ENCODE measurements around the gene FILIP1L. TPM values are rescaled to one million over a fixed set of nuclear protein-coding genes. Genes with fewer than 3 reads are reported as not detected.
A peak's percentile ranks its signal among the peaks of the same experiment; 100 is the strongest.

Gene FILIP1L
- polyA plus RNA-seq, 1 donor (not counting 4 experiments of a cell fraction or from before 2014, with no cell fraction given): 14.7 TPM

GRCh38 chr3:99967796-99968195 is 146.5 kb downstream of the FILIP1L start:
- H3K9me1 ChIP-seq (ENCODE audit: control insufficient read depth, extremely low read depth, insufficient read depth, low read length): no peaks in the 10 kb centered on the region
- dilution Hi-C loops (cut with MboI; ENCODE audit: extremely low pct_ligation_motif_present, low sequenced_read_pairs): no loop called here
- peak overlapping the region; percentile 54 for H3K27ac ChIP-seq (ENCODE audit: control insufficient read depth, insufficient read depth, low read length)
- no peak overlapping the region for H2AFZ ChIP-seq (ENCODE audit: control insufficient read depth, low read length)
- H3K4me2 ChIP-seq (ENCODE audit: control insufficient read depth, extremely low read depth, insufficient read depth, low read depth, low read length): peak overlapping the region; percentile 42
- TF ChIP-seq EZH2 (IDR thresholded peaks at IDR 0.05; ENCODE audit: low read length) (no peak), CTCF (optimal IDR thresholded peaks at IDR 0.05 in 1 of 3, IDR thresholded peaks at IDR 0.05 in 1 of 3, conservative IDR thresholded peaks at IDR 0.05 in 1 of 3; ENCODE audit: extremely low read depth in 1 of 3, insufficient read depth in 2 of 3, low read length in 3 of 3) (no peak)
- FAIRE-seq: peak; percentile 92
- no peaks in the 10 kb centered on the region for H4K20me1 ChIP-seq (ENCODE audit: control insufficient read depth, extremely low read depth, insufficient read depth, low read length)
- DNase-seq (ENCODE audit: low read depth, low spot score): peak; percentile 41
- no peaks in the 10 kb centered on the region for H3K9me3 ChIP-seq (ENCODE audit: control insufficient read depth, low read depth, low read length)
- no peak overlapping the region for H3K4me3 ChIP-seq (ENCODE audit: control insufficient read depth in 2 of 3, extremely low read depth in 1 of 3, insufficient read depth in 2 of 3, low read depth in 1 of 3, low read length in 3 of 3)
- no peak overlapping the region for H3K9ac ChIP-seq (ENCODE audit: control insufficient read depth, extremely low read depth, insufficient read depth, low read length)
- peaks cover 28% of the 10 kb centered on the region for H3K4me1 ChIP-seq (ENCODE audit: control insufficient read depth, extremely low read depth, insufficient read depth, low read length)
- H3K79me2 ChIP-seq (ENCODE audit: control insufficient read depth, insufficient read depth, low read length): no peaks in the 10 kb centered on the region
- H3K36me3 ChIP-seq (ENCODE audit: control insufficient read depth in 2 of 2, extremely low read depth in 1 of 2, insufficient read depth in 2 of 2, low read length in 2 of 2): no peaks in the 10 kb centered on the region
- H3K27me3 ChIP-seq (ENCODE audit: control insufficient read depth, extremely low read depth, insufficient read depth, low read length): no peaks in the 10 kb centered on the region

GRCh38 chr3:99966662-99967416 is 147.5 kb downstream of the FILIP1L start:
- H4K20me1 ChIP-seq (ENCODE audit: control insufficient read depth, extremely low read depth, insufficient read depth, low read length): no peaks in the 10 kb centered on the region
- H3K4me3 ChIP-seq (ENCODE audit: control insufficient read depth in 2 of 3, extremely low read depth in 1 of 3, insufficient read depth in 2 of 3, low read depth in 1 of 3, low read length in 3 of 3): no peak overlapping the region
- no peaks in the 10 kb centered on the region for H3K36me3 ChIP-seq (ENCODE audit: control insufficient read depth in 2 of 2, extremely low read depth in 1 of 2, insufficient read depth in 2 of 2, low read length in 2 of 2)
- H3K9ac ChIP-seq (ENCODE audit: control insufficient read depth, extremely low read depth, insufficient read depth, low read length): no peak overlapping the region
- no peak for DNase-seq (ENCODE audit: low read depth, low spot score)
- TF ChIP-seq CTCF (optimal IDR thresholded peaks at IDR 0.05 in 1 of 3, IDR thresholded peaks at IDR 0.05 in 1 of 3, conservative IDR thresholded peaks at IDR 0.05 in 1 of 3; ENCODE audit: extremely low read depth in 1 of 3, insufficient read depth in 2 of 3, low read length in 3 of 3) (no peak), EZH2 (IDR thresholded peaks at IDR 0.05; ENCODE audit: low read length) (no peak)
- peaks cover 28% of the 10 kb centered on the region for H3K4me1 ChIP-seq (ENCODE audit: control insufficient read depth, extremely low read depth, insufficient read depth, low read length)
- dilution Hi-C loops (cut with MboI; ENCODE audit: extremely low pct_ligation_motif_present, low sequenced_read_pairs): no loop called here
- H3K79me2 ChIP-seq (ENCODE audit: control insufficient read depth, insufficient read depth, low read length): no peaks in the 10 kb centered on the region
- no peak overlapping the region for H3K27ac ChIP-seq (ENCODE audit: control insufficient read depth, insufficient read depth, low read length)
- no peak for FAIRE-seq
- no peaks in the 10 kb centered on the region for H3K27me3 ChIP-seq (ENCODE audit: control insufficient read depth, extremely low read depth, insufficient read depth, low read length)
- H3K9me3 ChIP-seq (ENCODE audit: control insufficient read depth, low read depth, low read length): no peaks in the 10 kb centered on the region
- H3K4me2 ChIP-seq (ENCODE audit: control insufficient read depth, extremely low read depth, insufficient read depth, low read depth, low read length): no peak overlapping the region
- H3K9me1 ChIP-seq (ENCODE audit: control insufficient read depth, extremely low read depth, insufficient read depth, low read length): no peaks in the 10 kb centered on the region
- H2AFZ ChIP-seq (ENCODE audit: control insufficient read depth, low read length): no peak overlapping the region

Measured in keratinocyte (primary cell).